Epithelial cell of proximal tubule (primary cell): ENCODE measurements around the gene ATP2B2. TPM values are rescaled to one million over a fixed set of nuclear protein-coding genes. Genes with fewer than 3 reads are reported as not detected.

Source experiments
- DNase-seq: peaks from one replicate; pipeline ENCODE4 v3.0.0-alpha.2; 2011; ENCODE audit warnings: low read depth
- H3K4me3 ChIP-seq: 2 replicates; pipeline ENCODE4 v1.5.1; 2011; ENCODE audit warnings: low read depth, mild to moderate bottlenecking, low read length
- CTCF ChIP-seq: conservative IDR thresholded peaks from 2 replicates; pipeline ENCODE4 v1.5.1; 2012; ENCODE audit warnings: low read depth, mild to moderate bottlenecking, low read length
- total RNA-seq: library from RNA; depleted of rRNA; stranded (reverse); fragments of >200 nt; gene quantifications from 2 replicates; pipeline ENCODE4 v1.2.3, GENCODE V29; 2015

The ATP2B2 gene
- total RNA-seq, 1 donor from 2014 or later = not detected

- DNase-seq = no peak
- no peak overlapping the region for H3K4me3 ChIP-seq
- no peak for TF ChIP-seq CTCF
Observed at GRCh38 chr3:10420745-10421475, 84.5 kb downstream of the ATP2B2 start.

- no peak for DNase-seq
- TF ChIP-seq CTCF = no peak
- no peak overlapping the region for H3K4me3 ChIP-seq
Observed at GRCh38 chr3:10419637-10420232, 85.7 kb downstream of the ATP2B2 start.

GRCh38 chr3:10417847-10418246 is 87.5 kb downstream of the ATP2B2 start:
- TF ChIP-seq CTCF = peak; percentile 49
- H3K4me3 ChIP-seq = no peak overlapping the region
- DNase-seq = no peak

- no peak for TF ChIP-seq CTCF
- no peak for DNase-seq
Observed at GRCh38 chr3:10416730-10417300, 88.6 kb downstream of the ATP2B2 start.

GRCh38 chr3:10413041-10413440 is 92.3 kb downstream of the ATP2B2 start:
- no peak for TF ChIP-seq CTCF
- no peak overlapping the region for H3K4me3 ChIP-seq
- no peak for DNase-seq

More at GRCh38 chr3:10416730-10417300, 88.6 kb downstream of the ATP2B2 start:
- no peak overlapping the region for H3K4me3 ChIP-seq

- DNase-seq = no peak
- no peak for TF ChIP-seq CTCF
- H3K4me3 ChIP-seq = no peak overlapping the region
Observed at GRCh38 chr3:10411598-10412332, 93.6 kb downstream of the ATP2B2 start.
